ENCODE results near the gene DGKG.
A peak's percentile ranks its signal among the peaks of the same experiment; 100 is the strongest.

Gene DGKG

DNA sequence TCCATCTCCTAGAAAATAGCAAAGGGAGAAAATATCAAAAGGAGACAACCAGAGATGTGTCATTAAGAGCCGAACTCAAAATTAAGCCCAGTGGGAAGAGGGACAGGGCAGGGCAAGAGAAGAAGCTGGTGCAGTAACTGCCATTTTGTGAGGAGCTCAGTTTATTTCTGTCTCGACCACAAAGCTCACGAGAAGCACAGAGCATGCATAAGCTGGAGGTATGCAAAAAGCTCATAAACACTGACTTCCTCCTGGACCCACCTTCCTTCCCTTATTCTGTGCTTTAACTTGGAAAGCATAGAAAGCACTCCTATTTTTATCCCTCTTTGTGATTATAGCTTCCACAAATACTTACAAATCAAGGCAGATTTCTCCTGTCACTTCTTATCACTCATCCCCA, 81.3 kb downstream of the DGKG start:
- Histone ChIP-seq H3K4me3 (ENCODE audit: low read length) (no peak overlapping the region), H4K8ac (ENCODE audit: low read depth, low read length) (no peak overlapping the region), H3K79me1 (ENCODE audit: low read length) (no peaks in the 10 kb centered on the region), H2BK120ac (ENCODE audit: low read depth, low read length) (no peak overlapping the region), H3K79me2 (ENCODE audit: control insufficient read depth, insufficient read depth, low read length) (no peaks in the 10 kb centered on the region), H3K27ac (ENCODE audit: low read depth, low read length) (no peak overlapping the region), H3K4me2 (ENCODE audit: low read length) (no peak overlapping the region), H3K36me3 (ENCODE audit: control insufficient read depth, insufficient read depth, low read length) (no peaks in the 10 kb centered on the region), H2BK5ac (ENCODE audit: low read length) (no peak overlapping the region), H2BK15ac (replicated peaks; ENCODE audit: low read depth) (no peak overlapping the region), H3K9ac (ENCODE audit: low read length) (no peak overlapping the region), H3K4ac (ENCODE audit: low read depth, low read length) (no peak overlapping the region), H4K5ac (ENCODE audit: low read length) (no peak overlapping the region), H3K56ac (ENCODE audit: low read length) (no peak overlapping the region), H3K18ac (ENCODE audit: low read length) (no peak overlapping the region), H2AK5ac (ENCODE audit: low read length) (no peak overlapping the region), H3K4me1 (ENCODE audit: control insufficient read depth, low read depth, low read length) (no peaks in the 10 kb centered on the region), H3K27me3 (ENCODE audit: insufficient read depth, low read length, poor library complexity) (no peaks in the 10 kb centered on the region), H3K23ac (ENCODE audit: low read length) (no peak overlapping the region)
- DNase-seq: no peak
- no CpG with 5 or more reads among the region's 3 CpGs for WGBS (ENCODE audit: extremely low coverage, insufficient coverage, low lambda C conversion rate)

DNA sequence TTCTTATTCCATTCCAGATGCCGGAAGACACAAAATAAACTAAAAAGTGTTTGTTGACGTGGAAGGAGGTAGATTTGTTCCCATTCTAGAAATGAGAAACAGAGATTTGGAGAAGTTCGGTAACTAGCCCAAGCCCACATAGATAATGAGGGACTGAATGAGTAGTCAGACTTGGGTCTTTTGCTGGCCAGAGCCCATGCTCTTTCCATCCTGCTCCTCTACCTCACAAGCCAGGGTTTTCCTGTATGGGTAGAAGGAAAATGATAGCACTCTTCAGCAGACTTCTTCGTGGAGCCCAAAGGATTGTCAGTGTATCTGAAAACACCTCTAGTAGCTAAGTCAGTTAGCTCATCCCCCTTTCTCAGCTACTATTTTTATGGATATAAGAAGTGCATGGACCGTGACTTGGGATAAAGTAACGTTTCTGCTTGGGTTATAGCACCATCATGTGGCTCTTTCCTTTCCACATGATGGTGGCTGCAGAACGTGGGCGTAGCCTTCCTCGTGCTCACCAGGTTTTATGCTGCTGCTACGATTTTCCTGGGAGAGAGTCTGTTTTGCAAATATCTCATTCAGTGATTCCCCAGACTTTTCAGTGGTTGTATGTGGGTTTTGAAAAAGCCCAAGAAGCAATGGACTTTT, 84.6 kb downstream of the DGKG start:
- no peak overlapping the region for H4K8ac ChIP-seq (ENCODE audit: low read depth, low read length)
- H3K4me1 ChIP-seq (ENCODE audit: control insufficient read depth, low read depth, low read length): no peaks in the 10 kb centered on the region
- no peak overlapping the region for H2AK5ac ChIP-seq (ENCODE audit: low read length)
- H3K56ac ChIP-seq (ENCODE audit: low read length): no peak overlapping the region
- H3K36me3 ChIP-seq (ENCODE audit: control insufficient read depth, insufficient read depth, low read length): no peaks in the 10 kb centered on the region
- DNase-seq: peak; percentile 62
- no peaks in the 10 kb centered on the region for H3K79me1 ChIP-seq (ENCODE audit: low read length)
- H2BK15ac ChIP-seq (replicated peaks; ENCODE audit: low read depth): no peak overlapping the region
- H3K4me2 ChIP-seq (ENCODE audit: low read length): no peak overlapping the region
- no peaks in the 10 kb centered on the region for H3K79me2 ChIP-seq (ENCODE audit: control insufficient read depth, insufficient read depth, low read length)
- no peak overlapping the region for H3K18ac ChIP-seq (ENCODE audit: low read length)
- H3K9ac ChIP-seq (ENCODE audit: low read length): no peak overlapping the region
- no peak overlapping the region for H2BK120ac ChIP-seq (ENCODE audit: low read depth, low read length)
- no CpG with 5 or more reads among the region's 10 CpGs for WGBS (ENCODE audit: extremely low coverage, insufficient coverage, low lambda C conversion rate)
- H3K4ac ChIP-seq (ENCODE audit: low read depth, low read length): no peak overlapping the region
- no peaks in the 10 kb centered on the region for H3K27me3 ChIP-seq (ENCODE audit: insufficient read depth, low read length, poor library complexity)
- no peak overlapping the region for H3K23ac ChIP-seq (ENCODE audit: low read length)
- no peak overlapping the region for H2BK5ac ChIP-seq (ENCODE audit: low read length)
- H3K4me3 ChIP-seq (ENCODE audit: low read length): no peak overlapping the region
- H4K5ac ChIP-seq (ENCODE audit: low read length): no peak overlapping the region
- H3K27ac ChIP-seq (ENCODE audit: low read depth, low read length): no peak overlapping the region

GRCh38 chr3:186275436-186275835, 86.6 kb downstream of the DGKG start:
- H4K8ac ChIP-seq (ENCODE audit: low read depth, low read length): no peak overlapping the region
- no peak overlapping the region for H2AK5ac ChIP-seq (ENCODE audit: low read length)
- H4K5ac ChIP-seq (ENCODE audit: low read length): no peak overlapping the region
- no peak overlapping the region for H3K27ac ChIP-seq (ENCODE audit: low read depth, low read length)
- no peaks in the 10 kb centered on the region for H3K27me3 ChIP-seq (ENCODE audit: insufficient read depth, low read length, poor library complexity)
- no peak overlapping the region for H2BK5ac ChIP-seq (ENCODE audit: low read length)
- no peak overlapping the region for H3K4me3 ChIP-seq (ENCODE audit: low read length)
- H3K79me2 ChIP-seq (ENCODE audit: control insufficient read depth, insufficient read depth, low read length): no peaks in the 10 kb centered on the region
- no peak overlapping the region for H3K4me2 ChIP-seq (ENCODE audit: low read length)
- no peak overlapping the region for H2BK120ac ChIP-seq (ENCODE audit: low read depth, low read length)
- no peak overlapping the region for H3K4ac ChIP-seq (ENCODE audit: low read depth, low read length)
- H3K18ac ChIP-seq (ENCODE audit: low read length): no peak overlapping the region
- H3K56ac ChIP-seq (ENCODE audit: low read length): no peak overlapping the region
- no peak for DNase-seq
- no peak overlapping the region for H2BK15ac ChIP-seq (replicated peaks; ENCODE audit: low read depth)
- no peak overlapping the region for H3K9ac ChIP-seq (ENCODE audit: low read length)
- WGBS (ENCODE audit: extremely low coverage, insufficient coverage, low lambda C conversion rate): no CpG with 5 or more reads among the region's 5 CpGs
- no peaks in the 10 kb centered on the region for H3K79me1 ChIP-seq (ENCODE audit: low read length)
- no peak overlapping the region for H3K23ac ChIP-seq (ENCODE audit: low read length)
- no peaks in the 10 kb centered on the region for H3K36me3 ChIP-seq (ENCODE audit: control insufficient read depth, insufficient read depth, low read length)
- no peaks in the 10 kb centered on the region for H3K4me1 ChIP-seq (ENCODE audit: control insufficient read depth, low read depth, low read length)

GRCh38 chr3:186273586-186273985, 88.4 kb downstream of the DGKG start:
- no peaks in the 10 kb centered on the region for H3K36me3 ChIP-seq (ENCODE audit: control insufficient read depth, insufficient read depth, low read length)
- WGBS (ENCODE audit: extremely low coverage, insufficient coverage, low lambda C conversion rate): no CpG with 5 or more reads among the region's 16 CpGs
- no peak overlapping the region for H3K4me3 ChIP-seq (ENCODE audit: low read length)

DNA sequence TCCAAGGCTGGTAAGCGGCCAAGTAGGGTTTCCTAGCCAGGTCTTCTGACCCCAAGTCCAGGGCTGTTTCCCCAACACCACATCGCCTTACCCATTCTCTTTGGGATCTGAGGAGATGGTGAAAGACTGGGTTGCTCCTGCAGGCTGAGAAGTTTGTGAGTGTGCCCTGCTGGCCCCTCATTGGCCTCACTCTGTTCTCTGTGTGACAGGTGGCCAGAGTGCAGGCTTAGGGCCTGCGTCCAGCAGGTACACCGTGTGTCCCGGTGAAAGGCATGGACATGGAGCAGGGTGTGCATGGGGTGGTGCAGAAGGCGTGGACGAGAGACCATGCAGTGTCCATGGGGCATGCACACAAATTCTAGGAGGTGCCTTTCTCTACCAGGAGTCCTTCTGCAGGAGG, 91.3 kb downstream of the DGKG start:
- Histone ChIP-seq H3K9ac (ENCODE audit: low read length) (no peak overlapping the region), H3K79me1 (ENCODE audit: low read length) (no peaks in the 10 kb centered on the region), H3K36me3 (ENCODE audit: control insufficient read depth, insufficient read depth, low read length) (no peaks in the 10 kb centered on the region), H3K18ac (ENCODE audit: low read length) (no peak overlapping the region), H3K23ac (ENCODE audit: low read length) (no peak overlapping the region), H3K27ac (ENCODE audit: low read depth, low read length) (no peak overlapping the region), H2AK5ac (ENCODE audit: low read length) (no peak overlapping the region), H4K5ac (ENCODE audit: low read length) (no peak overlapping the region), H3K4me3 (ENCODE audit: low read length) (no peak overlapping the region), H2BK15ac (replicated peaks; ENCODE audit: low read depth) (no peak overlapping the region), H3K4me1 (ENCODE audit: control insufficient read depth, low read depth, low read length) (no peaks in the 10 kb centered on the region), H4K8ac (ENCODE audit: low read depth, low read length) (no peak overlapping the region), H3K4me2 (ENCODE audit: low read length) (no peak overlapping the region), H2BK120ac (ENCODE audit: low read depth, low read length) (no peak overlapping the region), H2BK5ac (ENCODE audit: low read length) (no peak overlapping the region), H3K4ac (ENCODE audit: low read depth, low read length) (no peak overlapping the region), H3K27me3 (ENCODE audit: insufficient read depth, low read length, poor library complexity) (no peaks in the 10 kb centered on the region), H3K56ac (ENCODE audit: low read length) (no peak overlapping the region), H3K79me2 (ENCODE audit: control insufficient read depth, insufficient read depth, low read length) (no peaks in the 10 kb centered on the region)
- no peak for DNase-seq
- no CpG with 5 or more reads among the region's 7 CpGs for WGBS (ENCODE audit: extremely low coverage, insufficient coverage, low lambda C conversion rate)

More at GRCh38 chr3:186273586-186273985, 88.4 kb downstream of the DGKG start:
- no peak overlapping the region for H2BK120ac ChIP-seq (ENCODE audit: low read depth, low read length)
- no peaks in the 10 kb centered on the region for H3K79me1 ChIP-seq (ENCODE audit: low read length)
- H4K8ac ChIP-seq (ENCODE audit: low read depth, low read length): no peak overlapping the region
- H3K4me1 ChIP-seq (ENCODE audit: control insufficient read depth, low read depth, low read length): no peaks in the 10 kb centered on the region
- H3K56ac ChIP-seq (ENCODE audit: low read length): no peak overlapping the region
- no peak overlapping the region for H2BK5ac ChIP-seq (ENCODE audit: low read length)
- no peaks in the 10 kb centered on the region for H3K79me2 ChIP-seq (ENCODE audit: control insufficient read depth, insufficient read depth, low read length)
- H3K27me3 ChIP-seq (ENCODE audit: insufficient read depth, low read length, poor library complexity): no peaks in the 10 kb centered on the region
- no peak overlapping the region for H3K4ac ChIP-seq (ENCODE audit: low read depth, low read length)
- H3K23ac ChIP-seq (ENCODE audit: low read length): no peak overlapping the region
- DNase-seq: no peak
- H3K4me2 ChIP-seq (ENCODE audit: low read length): no peak overlapping the region
- no peak overlapping the region for H3K27ac ChIP-seq (ENCODE audit: low read depth, low read length)
- no peak overlapping the region for H2AK5ac ChIP-seq (ENCODE audit: low read length)
- H3K9ac ChIP-seq (ENCODE audit: low read length): no peak overlapping the region
- H3K18ac ChIP-seq (ENCODE audit: low read length): no peak overlapping the region
- no peak overlapping the region for H2BK15ac ChIP-seq (replicated peaks; ENCODE audit: low read depth)
- H4K5ac ChIP-seq (ENCODE audit: low read length): no peak overlapping the region
